ENCODE measurements around the gene MED10. TPM values are rescaled to one million over a fixed set of nuclear protein-coding genes. Genes with fewer than 3 reads are reported as not detected.
"Not testable (repeated sequence)": the region's sequence is repeated elsewhere in the genome, so short reads cannot be mapped to it uniquely, and the experiment has no call there.

The MED10 gene
- polyA plus RNA-seq, 1 experiment: 36.3 TPM

- Histone ChIP-seq H3K9me3 (ENCODE audit: control insufficient read depth, insufficient read depth, low read length) (no peaks in the 10 kb centered on the region; the same call in 1 of the 2 replicates), H3K27me3 (ENCODE audit: control insufficient read depth, insufficient read depth, low read length) (no peaks in the 10 kb centered on the region), H3K27ac (ENCODE audit: low read depth, low read length) (no peak overlapping the region), H3K4me3 (ENCODE audit: low read depth, low read length) (no peak overlapping the region)
- no peak for DNase-seq (ENCODE audit: low read depth, low spot score)
- ChIA-PET POLR2A (no interaction called here), CTCF (no interaction called here)
- TF ChIP-seq CTCF (IDR thresholded peaks at IDR 0.05; ENCODE audit: low read depth, low read length): no peak
Measured at GRCh38 chr5:6362846-6363245, 15.5 kb downstream of the MED10 start.

GRCh38 chr5:6361101-6361500 is 17.2 kb downstream of the MED10 start:
- Histone ChIP-seq H3K27ac (ENCODE audit: low read depth, low read length) (no peak overlapping the region), H3K27me3 (ENCODE audit: control insufficient read depth, insufficient read depth, low read length) (no peaks in the 10 kb centered on the region), H3K9me3 (ENCODE audit: control insufficient read depth, insufficient read depth, low read length) (no peaks in the 10 kb centered on the region; the same call in 1 of the 2 replicates), H3K4me3 (ENCODE audit: low read depth, low read length) (no peak overlapping the region)
- ChIA-PET CTCF (no interaction called here), POLR2A (no interaction called here)
- no peak for TF ChIP-seq CTCF (IDR thresholded peaks at IDR 0.05; ENCODE audit: low read depth, low read length)
- no peak for DNase-seq (ENCODE audit: low read depth, low spot score)

- no peaks in the 10 kb centered on the region; the same call in 1 of the 2 replicates for H3K9me3 ChIP-seq (ENCODE audit: control insufficient read depth, insufficient read depth, low read length)
- no peak for TF ChIP-seq CTCF (IDR thresholded peaks at IDR 0.05; ENCODE audit: low read depth, low read length)
- H3K27me3 ChIP-seq (ENCODE audit: control insufficient read depth, insufficient read depth, low read length): no peaks in the 10 kb centered on the region
- POLR2A ChIA-PET: no interaction called here
- DNase-seq (ENCODE audit: low read depth, low spot score): no peak
- no peak overlapping the region for H3K4me3 ChIP-seq (ENCODE audit: low read depth, low read length)
- CTCF ChIA-PET: no interaction called here
- no peak overlapping the region for H3K27ac ChIP-seq (ENCODE audit: low read depth, low read length)
Measured at GRCh38 chr5:6360323-6361072, 17.8 kb downstream of the MED10 start.

GRCh38 chr5:6359555-6360322 is 18.6 kb downstream of the MED10 start:
- ChIA-PET POLR2A (no interaction called here), CTCF (no interaction called here)
- TF ChIP-seq CTCF (IDR thresholded peaks at IDR 0.05; ENCODE audit: low read depth, low read length): no peak
- no peaks in the 10 kb centered on the region for H3K27me3 ChIP-seq (ENCODE audit: control insufficient read depth, insufficient read depth, low read length)
- H3K27ac ChIP-seq (ENCODE audit: low read depth, low read length): no peak overlapping the region
- no peak overlapping the region for H3K4me3 ChIP-seq (ENCODE audit: low read depth, low read length)
- no peak for DNase-seq (ENCODE audit: low read depth, low spot score)
- H3K9me3 ChIP-seq (ENCODE audit: control insufficient read depth, insufficient read depth, low read length): no peaks in the 10 kb centered on the region; the same call in 1 of the 2 replicates

GRCh38 chr5:6358434-6358820 is 19.9 kb downstream of the MED10 start:
- Histone ChIP-seq H3K27me3 (ENCODE audit: control insufficient read depth, insufficient read depth, low read length) (no peaks in the 10 kb centered on the region), H3K27ac (ENCODE audit: low read depth, low read length) (no peak overlapping the region), H3K9me3 (ENCODE audit: control insufficient read depth, insufficient read depth, low read length) (no peaks in the 10 kb centered on the region; the same call in 1 of the 2 replicates), H3K4me3 (ENCODE audit: low read depth, low read length) (no peak overlapping the region)
- CTCF ChIA-PET: no interaction called here
- no peak for TF ChIP-seq CTCF (IDR thresholded peaks at IDR 0.05; ENCODE audit: low read depth, low read length)
- no peak for DNase-seq (ENCODE audit: low read depth, low spot score)
- POLR2A ChIA-PET: no interaction called here

- H3K9me3 ChIP-seq (ENCODE audit: control insufficient read depth, insufficient read depth, low read length); POLR2A ChIA-PET; CTCF ChIA-PET; H3K4me3 ChIP-seq (ENCODE audit: low read depth, low read length); H3K27me3 ChIP-seq (ENCODE audit: control insufficient read depth, insufficient read depth, low read length); H3K27ac ChIP-seq (ENCODE audit: low read depth, low read length); DNase-seq (ENCODE audit: low read depth, low spot score): not testable (repeated sequence)
Measured at GRCh38 chr5:6357817-6358433, 20.4 kb downstream of the MED10 start.
